GM21737 (cell line): ENCODE results near the gene HOXD1.

Experiments
- ATAC-seq: cut with Tn5 transposase; IDR thresholded peaks from one replicate; pipeline ENCODE4 v1.9.1; 2021; ENCODE audit warnings: mild to moderate bottlenecking, moderate library complexity; ENCODE audit not compliant: unreplicated experiment

HOXD1 gene

GRCh38 chr2:176187899-176188773, at the start of gene HOXD1:
TSS of gene HOXD1 (plus strand) at chr2:176188668. CDS start at chr2:176188802, 134 bp downstream.
- no peak for ATAC-seq

GRCh38 chr2:176138923-176139660, 49.4 kb upstream of the HOXD1 start:
- ATAC-seq: no peak

GRCh38 chr2:176139661-176140512, 48.6 kb upstream of the HOXD1 start:
- ATAC-seq: no peak

- ATAC-seq: peak; percentile 85
Observed at GRCh38 chr2:176140513-176141317, 47.8 kb upstream of the HOXD1 start.

GRCh38 chr2:176142281-176142680, 46.2 kb upstream of the HOXD1 start:
- ATAC-seq: no peak

GRCh38 chr2:176145085-176145969, 43.1 kb upstream of the HOXD1 start:
- no peak for ATAC-seq

GRCh38 chr2:176146101-176146500, 42.4 kb upstream of the HOXD1 start:
- ATAC-seq: no peak

- ATAC-seq: no peak
Observed at GRCh38 chr2:176146645-176147044, 41.8 kb upstream of the HOXD1 start.

- no peak for ATAC-seq
Observed at GRCh38 chr2:176147210-176147799, 41.2 kb upstream of the HOXD1 start.

- ATAC-seq: no peak
Observed at GRCh38 chr2:176147800-176148496, 40.5 kb upstream of the HOXD1 start.

- no peak for ATAC-seq
Observed at GRCh38 chr2:176148751-176149421, 39.6 kb upstream of the HOXD1 start.

GRCh38 chr2:176149481-176149938, 39.0 kb upstream of the HOXD1 start:
- ATAC-seq: no peak

- ATAC-seq: no peak
Observed at GRCh38 chr2:176149939-176150583, 38.4 kb upstream of the HOXD1 start.

- no peak for ATAC-seq
Observed at GRCh38 chr2:176150584-176151441, 37.7 kb upstream of the HOXD1 start.

- no peak for ATAC-seq
Observed at GRCh38 chr2:176151442-176152287, 36.8 kb upstream of the HOXD1 start, which contains the start of gene HOXD4. TSS of gene HOXD4 (plus strand) at chr2:176151550. CDS start at chr2:176151634, 84 bp downstream.
